Aorta (tissue), 5 donors: Measurements from ENCODE around the gene CIZ1. TPM values are rescaled to one million over a fixed set of nuclear protein-coding genes. Genes with fewer than 3 reads are reported as not detected.
"Not testable (repeated sequence)": the region's sequence is repeated elsewhere in the genome, so short reads cannot be mapped to it uniquely, and the experiment has no call there.

Source experiments
- ATAC-seq: fragments of 200-7000 bp; cut with Tn5 transposase; one replicate; pipeline ENCODE4 v1.9.1; 2022; ENCODE audit warnings: moderate library complexity; ENCODE audit not compliant: low FRiP score
- DNase-seq, 2 donors: peaks; one replicate each; pipeline ENCODE4 v3.0.0-alpha.2; 2020
- H3K27ac ChIP-seq, 2 donors: one replicate each; pipeline ENCODE4 v1.5.1; 2013; ENCODE audit warnings: low read length in 2 of 2, mild to moderate bottlenecking in 2 of 2, moderate library complexity in 2 of 2, control low read depth in 1 of 2, inconsistent platforms in 1 of 2, low read depth in 1 of 2
- H3K27me3 ChIP-seq, 2 donors: one replicate each; pipeline ENCODE4 v1.6.1; 2013; ENCODE audit warnings: control low read depth in 1 of 2, low read length in 1 of 2, mild to moderate bottlenecking in 1 of 2, moderate library complexity in 1 of 2; ENCODE audit not compliant: insufficient read depth in 2 of 2, control insufficient read depth in 1 of 2
- H3K36me3 ChIP-seq, 2 donors: one replicate each; pipeline ENCODE4 v1.6.1; 2013; ENCODE audit warnings: control low read depth in 1 of 2, low read length in 1 of 2, mild to moderate bottlenecking in 1 of 2; ENCODE audit not compliant: insufficient read depth in 2 of 2, control insufficient read depth in 1 of 2
- H3K4me1 ChIP-seq, 2 donors: one replicate each; pipeline ENCODE4 v1.6.1; 2013; ENCODE audit warnings: low read length in 2 of 2, control low read depth in 1 of 2, mild to moderate bottlenecking in 1 of 2, moderate library complexity in 1 of 2; ENCODE audit not compliant: insufficient read depth in 2 of 2, control insufficient read depth in 1 of 2
- H3K4me3 ChIP-seq, 2 donors: one replicate each; pipeline ENCODE4 v1.5.1; 2013; ENCODE audit warnings: low read length in 2 of 2, control low read depth in 1 of 2, mild to moderate bottlenecking in 1 of 2
- H3K9me3 ChIP-seq: one replicate; pipeline ENCODE4 v1.6.1; 2013; ENCODE audit warnings: mild to moderate bottlenecking, low read length; ENCODE audit not compliant: control insufficient read depth
- WGBS, 2 donors: extraction: QIAGEN DNeasy Blood & Tissue Kit; methylation state at CpG; one replicate each; pipeline ENCODE4 v1.1.7; 2013; 5-methylcytosine and 5-hydroxymethylcytosine counted together
- intact Hi-C, 2 donors: fragments of 100-400 bp; cut with DNase I; formaldehyde crosslinking; loops; one replicate each; pipeline versions ENCODE4 v1.14.2 to v1.15.0; 2022
- polyA plus RNA-seq, 2 donors: library from polyadenylated mRNA; stranded (reverse); fragments of 200-250 nt; gene quantifications; one replicate each; pipeline ENCODE4 v1.2.3, GENCODE V29; 2013
- total RNA-seq, 2 donors: library from RNA; stranded (reverse); fragmentation: NEBNext Ultra II Directional; extraction: Animal tissue kit (Norgen Biotek cat#: 25700); gene quantifications; one replicate each; pipeline ENCODE4 v1.2.1, GENCODE V29; 2021
- donor health status: healthy with polysubstance abuse.
- donor health status: Bipolar disorder and iron deficiency.
- donor health status: DM: no; HTN: no; CAD: no.
- donor health status: DM: no; HTN: no; CAD: no.
- donor health status: DM: yes; HTN: yes; CAD: no.

CIZ1 gene
- total and polyA plus RNA-seq, 4 donors: 38.4 to 117 (median 74.7) TPM

- no peaks in the 10 kb centered on the region for H3K4me1 ChIP-seq
- no peaks in the 10 kb centered on the region for H3K36me3 ChIP-seq
- H3K9me3 ChIP-seq: no peaks in the 10 kb centered on the region
- H3K27me3 ChIP-seq: no peaks in the 10 kb centered on the region
- H3K27ac ChIP-seq: no peak overlapping the region
- intact Hi-C loops: no loop called here
- DNase-seq (peak in 1 of 2 donors; percentile 62), ATAC-seq (no peak)
- no peak overlapping the region for H3K4me3 ChIP-seq
- WGBS, 2 donors: 87 to 89% methylated on average over 7 to 8 of the region's 8 CpGs
These were observed 47.7 kb downstream of the CIZ1 start for GRCh38 chr9:128143525-128144238.

- H3K9me3 ChIP-seq: no peaks in the 10 kb centered on the region
- H3K36me3 ChIP-seq: no peaks in the 10 kb centered on the region
- 92 to 94% methylated on average over 2 of the region's 2 CpGs for WGBS, 2 donors
- H3K4me1 ChIP-seq: no peaks in the 10 kb centered on the region
- no peak for ATAC-seq
- DNase-seq: peak in 1 of 2 donors; percentile 5
- H3K27ac ChIP-seq: no peak overlapping the region
- H3K4me3 ChIP-seq: no peak overlapping the region
- intact Hi-C loops: no loop called here
- H3K27me3 ChIP-seq: no peaks in the 10 kb centered on the region
These were observed 48.8 kb downstream of the CIZ1 start for GRCh38 chr9:128142596-128142995.

- Histone ChIP-seq H3K4me1 (no peaks in the 10 kb centered on the region), H3K4me3 (no peak overlapping the region), H3K36me3 (no peaks in the 10 kb centered on the region), H3K27ac (no peak overlapping the region), H3K27me3 (no peaks in the 10 kb centered on the region), H3K9me3 (no peaks in the 10 kb centered on the region)
- intact Hi-C loops: no loop called here
- WGBS, 2 donors: 68 to 73% methylated on average over 4 of the region's 4 CpGs
- no peak for DNase-seq
- no peak for ATAC-seq
These were observed 49.3 kb downstream of the CIZ1 start for GRCh38 chr9:128142061-128142460.

GRCh38 chr9:128141604-128142003, 49.8 kb downstream of the CIZ1 start:
- H3K4me1 ChIP-seq: no peaks in the 10 kb centered on the region
- H3K27ac ChIP-seq: no peak overlapping the region
- H3K36me3 ChIP-seq: no peaks in the 10 kb centered on the region
- intact Hi-C loops: no loop called here
- H3K4me3 ChIP-seq: no peak overlapping the region
- no peak for ATAC-seq
- WGBS, 2 donors: 94 to 96% methylated on average over 3 of the region's 3 CpGs
- no peaks in the 10 kb centered on the region for H3K9me3 ChIP-seq
- H3K27me3 ChIP-seq: no peaks in the 10 kb centered on the region
- peak in 1 of 2 donors; percentile 51 for DNase-seq

- Histone ChIP-seq H3K4me3 (no peak overlapping the region), H3K27me3 (no peaks in the 10 kb centered on the region), H3K9me3 (no peaks in the 10 kb centered on the region), H3K27ac (no peak overlapping the region), H3K4me1 (no peaks in the 10 kb centered on the region), H3K36me3 (no peaks in the 10 kb centered on the region)
- WGBS, 2 donors: 80 to 84% methylated on average over 8 to 9 of the region's 16 CpGs
- no peak for ATAC-seq
- no peak for DNase-seq
- intact Hi-C loops: no loop called here
These were observed 51.8 kb downstream of the CIZ1 start for GRCh38 chr9:128139621-128140020.

GRCh38 chr9:128138001-128138400, 53.4 kb downstream of the CIZ1 start:
- WGBS, 2 donors: 84 to 89% methylated on average over 3 of the region's 3 CpGs
- peak in 1 of 2 donors; percentile 35 for DNase-seq
- H3K27me3 ChIP-seq: no peaks in the 10 kb centered on the region
- intact Hi-C loops: no loop called here
- H3K27ac ChIP-seq: no peak overlapping the region
- H3K4me3 ChIP-seq: no peak overlapping the region
- no peaks in the 10 kb centered on the region for H3K4me1 ChIP-seq
- H3K36me3 ChIP-seq: no peaks in the 10 kb centered on the region
- peak; percentile 22 for ATAC-seq
- H3K9me3 ChIP-seq: no peaks in the 10 kb centered on the region

- no peaks in the 10 kb centered on the region for H3K9me3 ChIP-seq
- ATAC-seq (no peak), DNase-seq (peak in 1 of 2 donors; percentile 43)
- intact Hi-C loops: no loop called here
- no peaks in the 10 kb centered on the region for H3K36me3 ChIP-seq
- WGBS, 2 donors: 89 to 90% methylated on average over 18 of the region's 18 CpGs
- no peak overlapping the region for H3K4me3 ChIP-seq
- no peaks in the 10 kb centered on the region for H3K27me3 ChIP-seq
- no peak overlapping the region for H3K27ac ChIP-seq
- H3K4me1 ChIP-seq: no peaks in the 10 kb centered on the region
These were observed 54.3 kb downstream of the CIZ1 start for GRCh38 chr9:128136816-128137793.

- H3K36me3 ChIP-seq, intact Hi-C loops, H3K4me1 ChIP-seq, ATAC-seq, H3K27ac ChIP-seq, H3K9me3 ChIP-seq, H3K27me3 ChIP-seq, H3K4me3 ChIP-seq: not testable (repeated sequence)
- WGBS, 2 donors: 67 to 73% methylated on average over 8 of the region's 8 CpGs
- peak in 1 of 2 donors; percentile 49 for DNase-seq
These were observed 55.8 kb downstream of the CIZ1 start for GRCh38 chr9:128135561-128135960.
